Kasumi-1 (cell line): ENCODE results near the gene FCMR.
"Not testable (repeated sequence)": the region's sequence is repeated elsewhere in the genome, so short reads cannot be mapped to it uniquely, and the experiment has no call there.

Experiments
- DNase-seq, 2 experiments: peaks; one replicate each; lab custom pipeline; 2025; lab: John Stamatoyannopoulos, UW

The FCMR gene

GRCh38 chr1:206872139-206872538 lies 49.6 kb downstream of the FCMR start:
- DNase-seq, result no peak

- DNase-seq, result no peak
Measured at GRCh38 chr1:206868264-206868663, 53.5 kb downstream of the FCMR start.

- no peak for DNase-seq
Measured at GRCh38 chr1:206867716-206868115, 54.0 kb downstream of the FCMR start.

GRCh38 chr1:206867239-206867638 lies 54.5 kb downstream of the FCMR start:
- no peak for DNase-seq

- no peak for DNase-seq
Measured at GRCh38 chr1:206866062-206866461, 55.7 kb downstream of the FCMR start.

- peak; percentile 40 for DNase-seq
Measured at GRCh38 chr1:206864939-206865671, 56.6 kb downstream of the FCMR start, which contains the start of gene IL20. Gene IL20 (plus strand): TSS chr1:206865623. CDS start chr1:206865853, 230 bp downstream.

- no peak for DNase-seq
Measured at GRCh38 chr1:206863266-206863665, 58.5 kb downstream of the FCMR start.

GRCh38 chr1:206860165-206860564 lies 61.6 kb downstream of the FCMR start:
- no peak for DNase-seq

- no peak for DNase-seq
Measured at GRCh38 chr1:206859082-206859521, 62.6 kb downstream of the FCMR start.

- no peak for DNase-seq
Measured at GRCh38 chr1:206856674-206857464, 64.9 kb downstream of the FCMR start.

GRCh38 chr1:206855859-206856258 lies 65.9 kb downstream of the FCMR start:
- no peak for DNase-seq

- DNase-seq, result no peak
Measured at GRCh38 chr1:206854401-206855129, 67.2 kb downstream of the FCMR start.

- not testable (repeated sequence) for DNase-seq
Measured at GRCh38 chr1:206853696-206854095, 68.0 kb downstream of the FCMR start.
